CD4-positive, alpha-beta T cell treated with Interleukin-15 for 1 hour (primary cell): ENCODE data around the gene CFAP43.

Experiments used
- DNase-seq: peaks from one replicate; pipeline ENCODE4 v3.0.0-alpha.2; 2020

Gene CFAP43

GRCh38 chr10:104090611-104091010, 141.6 kb downstream of the CFAP43 start:
- DNase-seq: no peak

GRCh38 chr10:104089621-104090020, 142.5 kb downstream of the CFAP43 start:
- DNase-seq: no peak

- DNase-seq: no peak
These were observed 143.9 kb downstream of the CFAP43 start for GRCh38 chr10:104088239-104088638.

GRCh38 chr10:104085801-104086400, 146.3 kb downstream of the CFAP43 start, which contains the start of gene COL17A1:
Gene COL17A1 (minus strand): TSS chr10:104085880. CDS start chr10:104080673, 5,207 bp downstream.
- no peak for DNase-seq

- DNase-seq: no peak
These were observed 147.6 kb downstream of the CFAP43 start for GRCh38 chr10:104084482-104085142.

GRCh38 chr10:104081998-104082397, 150.2 kb downstream of the CFAP43 start:
- no peak for DNase-seq

GRCh38 chr10:104080762-104081161, 151.4 kb downstream of the CFAP43 start:
- no peak for DNase-seq
